HG03159 (cell line): Measurements from ENCODE around the gene TOMM5.

ENCODE experiments used
- ATAC-seq: cut with Tn5 transposase; IDR thresholded peaks from one replicate; pipeline ENCODE4 v1.9.1; 2021; ENCODE audit warnings: mild to moderate bottlenecking, moderate library complexity; ENCODE audit not compliant: unreplicated experiment

TOMM5 gene

GRCh38 chr9:37592108-37592951 lies at the start of gene TOMM5:
TOMM5 (minus strand) TSS chr9:37592597; CDS start chr9:37592532, 65 bp downstream.
- ATAC-seq = peak; percentile 88

GRCh38 chr9:37641331-37641730 lies 48.9 kb upstream of the TOMM5 start:
- ATAC-seq = no peak

- ATAC-seq = no peak
Measured at GRCh38 chr9:37640246-37640645, 47.8 kb upstream of the TOMM5 start.

GRCh38 chr9:37639841-37640240 lies 47.4 kb upstream of the TOMM5 start:
- ATAC-seq = no peak

- ATAC-seq = no peak
Measured at GRCh38 chr9:37639109-37639762, 46.8 kb upstream of the TOMM5 start.

GRCh38 chr9:37636511-37637448 lies 44.4 kb upstream of the TOMM5 start:
- ATAC-seq = no peak

GRCh38 chr9:37635808-37636207 lies 43.4 kb upstream of the TOMM5 start:
- no peak for ATAC-seq

- ATAC-seq = no peak
Measured at GRCh38 chr9:37632479-37632878, 40.1 kb upstream of the TOMM5 start.

GRCh38 chr9:37626708-37627292 lies 34.4 kb upstream of the TOMM5 start:
- ATAC-seq = no peak

- ATAC-seq = no peak
Measured at GRCh38 chr9:37625758-37626147, 33.4 kb upstream of the TOMM5 start.

- ATAC-seq = no peak
Measured at GRCh38 chr9:37625036-37625757, 32.8 kb upstream of the TOMM5 start.

GRCh38 chr9:37624073-37624472 lies 31.7 kb upstream of the TOMM5 start:
- no peak for ATAC-seq

- no peak for ATAC-seq
Measured at GRCh38 chr9:37623267-37623666, 30.9 kb upstream of the TOMM5 start.

GRCh38 chr9:37622462-37622861 lies 30.1 kb upstream of the TOMM5 start:
- ATAC-seq = no peak

GRCh38 chr9:37621273-37622121 lies 29.1 kb upstream of the TOMM5 start:
- no peak for ATAC-seq

- no peak for ATAC-seq
Measured at GRCh38 chr9:37620396-37620795, 28.0 kb upstream of the TOMM5 start.

GRCh38 chr9:37619806-37620205 lies 27.4 kb upstream of the TOMM5 start:
- no peak for ATAC-seq

GRCh38 chr9:37618817-37619216 lies 26.4 kb upstream of the TOMM5 start:
- ATAC-seq = no peak

- no peak for ATAC-seq
Measured at GRCh38 chr9:37617832-37618231, 25.4 kb upstream of the TOMM5 start.
